Aorta (tissue), 5 donors: ENCODE results near the gene PTPRN2. TPM values are rescaled to one million over a fixed set of nuclear protein-coding genes. Genes with fewer than 3 reads are reported as not detected.
"Not testable (repeated sequence)": the region's sequence is repeated elsewhere in the genome, so short reads cannot be mapped to it uniquely, and the experiment has no call there.

ENCODE experiments used
- ATAC-seq: fragments of 200-7000 bp; cut with Tn5 transposase; one replicate; pipeline ENCODE4 v1.9.1; 2022; ENCODE audit warnings: moderate library complexity; ENCODE audit not compliant: low FRiP score
- DNase-seq, 2 donors: peaks; one replicate each; pipeline ENCODE4 v3.0.0-alpha.2; 2020
- H3K27ac ChIP-seq, 2 donors: one replicate each; pipeline ENCODE4 v1.5.1; 2013; ENCODE audit warnings: low read length in 2 of 2, mild to moderate bottlenecking in 2 of 2, moderate library complexity in 2 of 2, control low read depth in 1 of 2, inconsistent platforms in 1 of 2, low read depth in 1 of 2
- H3K27me3 ChIP-seq, 2 donors: one replicate each; pipeline ENCODE4 v1.6.1; 2013; ENCODE audit warnings: control low read depth in 1 of 2, low read length in 1 of 2, mild to moderate bottlenecking in 1 of 2, moderate library complexity in 1 of 2; ENCODE audit not compliant: insufficient read depth in 2 of 2, control insufficient read depth in 1 of 2
- H3K36me3 ChIP-seq, 2 donors: one replicate each; pipeline ENCODE4 v1.6.1; 2013; ENCODE audit warnings: control low read depth in 1 of 2, low read length in 1 of 2, mild to moderate bottlenecking in 1 of 2; ENCODE audit not compliant: insufficient read depth in 2 of 2, control insufficient read depth in 1 of 2
- H3K4me1 ChIP-seq, 2 donors: one replicate each; pipeline ENCODE4 v1.6.1; 2013; ENCODE audit warnings: low read length in 2 of 2, control low read depth in 1 of 2, mild to moderate bottlenecking in 1 of 2, moderate library complexity in 1 of 2; ENCODE audit not compliant: insufficient read depth in 2 of 2, control insufficient read depth in 1 of 2
- H3K4me3 ChIP-seq, 2 donors: one replicate each; pipeline ENCODE4 v1.5.1; 2013; ENCODE audit warnings: low read length in 2 of 2, control low read depth in 1 of 2, mild to moderate bottlenecking in 1 of 2
- H3K9me3 ChIP-seq: one replicate; pipeline ENCODE4 v1.6.1; 2013; ENCODE audit warnings: mild to moderate bottlenecking, low read length; ENCODE audit not compliant: control insufficient read depth
- WGBS, 2 donors: extraction: QIAGEN DNeasy Blood & Tissue Kit; methylation state at CpG; one replicate each; pipeline ENCODE4 v1.1.7; 2013; 5-methylcytosine and 5-hydroxymethylcytosine counted together
- intact Hi-C, 2 donors: fragments of 100-400 bp; cut with DNase I; formaldehyde crosslinking; loops; one replicate each; pipeline versions ENCODE4 v1.14.2 to v1.15.0; 2022
- polyA plus RNA-seq, 2 donors: library from polyadenylated mRNA; stranded (reverse); fragments of 200-250 nt; gene quantifications; one replicate each; pipeline ENCODE4 v1.2.3, GENCODE V29; 2013
- total RNA-seq, 2 donors: library from RNA; stranded (reverse); fragmentation: NEBNext Ultra II Directional; extraction: Animal tissue kit (Norgen Biotek cat#: 25700); gene quantifications; one replicate each; pipeline ENCODE4 v1.2.1, GENCODE V29; 2021
- donor health status: healthy with polysubstance abuse.
- donor health status: Bipolar disorder and iron deficiency.
- donor health status: DM: no; HTN: no; CAD: no.
- donor health status: DM: no; HTN: no; CAD: no.
- donor health status: DM: yes; HTN: yes; CAD: no.

PTPRN2 gene
- total and polyA plus RNA-seq, 4 donors: 0.67 to 3.3 (median 1.4) TPM

DNA sequence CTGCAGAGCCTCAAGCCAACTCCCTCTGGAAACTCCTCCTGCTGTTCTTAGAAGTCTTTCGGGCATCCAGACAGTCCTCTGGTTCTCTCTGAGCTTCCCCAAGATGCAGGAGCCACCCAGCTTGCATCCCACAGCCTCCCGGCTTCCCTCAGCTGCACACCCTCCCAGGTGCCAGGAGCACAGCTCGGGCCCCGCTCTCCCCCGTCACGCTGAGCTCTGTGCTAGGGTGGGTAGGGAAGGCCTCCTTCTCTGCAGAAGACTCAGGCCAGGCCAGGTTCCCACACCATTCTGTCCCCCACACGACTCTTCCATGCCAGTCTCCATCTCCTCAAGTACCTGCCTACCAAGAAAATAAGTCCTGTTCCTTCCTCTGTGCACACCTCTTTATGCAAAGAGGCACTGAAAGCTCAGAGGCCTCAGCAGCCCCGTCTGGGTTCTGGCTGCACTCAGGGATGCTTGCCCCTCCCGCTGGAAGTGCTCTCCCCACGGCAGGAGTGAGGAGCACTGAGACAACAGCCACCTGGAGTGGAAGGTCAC, 537.1 kb downstream of the PTPRN2 start:
- no peaks in the 10 kb centered on the region for H3K36me3 ChIP-seq
- H3K4me3 ChIP-seq: no peak overlapping the region
- no peaks in the 10 kb centered on the region for H3K4me1 ChIP-seq
- no peaks in the 10 kb centered on the region for H3K27me3 ChIP-seq
- ATAC-seq (no peak), DNase-seq (peak in 1 of 2 donors; percentile 42)
- intact Hi-C loops: no loop called here
- H3K27ac ChIP-seq: no peak overlapping the region
- WGBS, 2 donors: 50 to 62% methylated on average over 6 to 10 of the region's 10 CpGs
- H3K9me3 ChIP-seq: no peaks in the 10 kb centered on the region

DNA sequence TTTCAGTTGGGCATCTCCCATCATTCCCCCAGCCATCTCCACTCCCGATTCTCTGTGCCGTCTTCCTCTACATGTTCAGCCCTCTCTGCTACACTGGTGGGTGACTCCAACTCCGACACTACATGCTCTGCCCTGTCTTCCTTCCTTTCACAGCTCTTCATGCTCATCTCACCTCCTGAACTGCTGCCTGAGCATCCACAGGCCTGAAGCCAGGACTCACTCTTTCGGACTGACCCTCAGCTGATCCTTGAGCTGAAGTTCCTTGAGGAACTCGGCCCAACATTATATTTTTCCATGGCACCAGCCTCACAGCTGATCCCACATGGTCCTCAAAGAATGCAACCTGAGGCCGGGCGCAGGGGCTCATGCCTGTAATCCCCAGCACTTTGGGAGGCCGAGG, 538.4 kb downstream of the PTPRN2 start:
- WGBS, 2 donors: 87 to 89% methylated on average over 8 of the region's 8 CpGs
- Histone ChIP-seq H3K4me1 (no peaks in the 10 kb centered on the region), H3K9me3 (no peaks in the 10 kb centered on the region), H3K27me3 (no peaks in the 10 kb centered on the region), H3K36me3 (no peaks in the 10 kb centered on the region), H3K4me3 (no peak overlapping the region), H3K27ac (no peak overlapping the region)
- intact Hi-C loops: no loop called here
- ATAC-seq (no peak), DNase-seq (no peak)

GRCh38 chr7:158048569-158048968, 539.1 kb downstream of the PTPRN2 start:
- 72 to 86% methylated on average over 1 of the region's 1 CpG for WGBS, 2 donors
- Histone ChIP-seq H3K27me3 (no peaks in the 10 kb centered on the region), H3K4me1 (no peaks in the 10 kb centered on the region), H3K27ac (no peak overlapping the region), H3K36me3 (no peaks in the 10 kb centered on the region), H3K4me3 (no peak overlapping the region), H3K9me3 (no peaks in the 10 kb centered on the region)
- ATAC-seq: no peak
- DNase-seq: no peak
- intact Hi-C loops: no loop called here

DNA sequence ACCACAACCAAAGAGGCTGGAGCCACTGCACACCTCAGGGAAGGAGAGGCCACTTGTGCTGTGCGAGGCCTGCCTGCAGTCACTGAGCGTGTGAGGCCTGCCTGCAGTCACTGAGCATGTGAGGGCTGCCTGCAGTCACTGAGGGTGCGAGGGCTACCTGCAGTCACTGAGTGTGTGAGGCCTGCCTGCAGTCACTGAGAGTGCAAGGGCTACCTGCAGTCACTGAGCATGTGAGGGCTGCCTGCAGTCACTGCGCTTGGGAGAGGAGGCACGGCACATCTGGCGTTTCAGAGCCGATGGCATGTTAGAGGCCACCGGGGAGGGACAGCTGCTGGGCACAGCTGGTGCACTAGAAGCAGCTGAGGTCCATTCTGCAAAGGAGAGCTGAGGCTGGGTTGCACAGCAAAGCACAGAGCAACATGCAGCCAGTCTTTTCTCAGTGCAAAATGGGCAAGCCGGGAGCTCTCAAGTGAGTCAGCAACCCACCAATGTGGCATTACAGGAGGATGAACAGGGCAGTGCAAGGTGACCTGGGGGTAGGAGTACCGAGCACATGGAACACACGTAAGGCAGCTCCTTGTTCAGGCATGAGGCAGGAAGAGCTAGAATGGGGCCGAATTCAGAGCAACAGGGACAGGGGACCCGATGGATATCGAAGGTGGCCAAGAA, 540.1 kb downstream of the PTPRN2 start:
- Histone ChIP-seq H3K9me3 (no peaks in the 10 kb centered on the region), H3K4me1 (no peaks in the 10 kb centered on the region), H3K27ac (no peak overlapping the region), H3K36me3 (no peaks in the 10 kb centered on the region), H3K27me3 (no peaks in the 10 kb centered on the region), H3K4me3 (no peak overlapping the region)
- DNase-seq (peak in 1 of 2 donors; percentile 39), ATAC-seq (no peak)
- WGBS, 2 donors: 78 to 85% methylated on average over 14 of the region's 14 CpGs
- intact Hi-C loops: no loop called here

- ATAC-seq, intact Hi-C loops: not testable (repeated sequence)
Observed at GRCh38 chr7:158046246-158046645, 541.4 kb downstream of the PTPRN2 start.

GRCh38 chr7:158044482-158044823, 543.2 kb downstream of the PTPRN2 start:
- H3K36me3 ChIP-seq: no peaks in the 10 kb centered on the region
- H3K4me3 ChIP-seq: no peak overlapping the region
- H3K27ac ChIP-seq: no peak overlapping the region
- 55 to 60% methylated on average over 6 of the region's 6 CpGs for WGBS, 2 donors
- H3K27me3 ChIP-seq: no peaks in the 10 kb centered on the region
- ATAC-seq (no peak), DNase-seq (peak in 1 of 2 donors; percentile 15)
- intact Hi-C loops: no loop called here
- H3K4me1 ChIP-seq: no peaks in the 10 kb centered on the region
- peaks cover 2% of the 10 kb centered on the region for H3K9me3 ChIP-seq

More at GRCh38 chr7:158046246-158046645, 541.4 kb downstream of the PTPRN2 start:
- H3K9me3 ChIP-seq, H3K27me3 ChIP-seq, H3K27ac ChIP-seq, H3K4me1 ChIP-seq, H3K36me3 ChIP-seq, H3K4me3 ChIP-seq: not testable (repeated sequence)
- 82 to 84% methylated on average over 12 of the region's 12 CpGs for WGBS, 2 donors
- DNase-seq: peak in 1 of 2 donors; percentile 44

DNA sequence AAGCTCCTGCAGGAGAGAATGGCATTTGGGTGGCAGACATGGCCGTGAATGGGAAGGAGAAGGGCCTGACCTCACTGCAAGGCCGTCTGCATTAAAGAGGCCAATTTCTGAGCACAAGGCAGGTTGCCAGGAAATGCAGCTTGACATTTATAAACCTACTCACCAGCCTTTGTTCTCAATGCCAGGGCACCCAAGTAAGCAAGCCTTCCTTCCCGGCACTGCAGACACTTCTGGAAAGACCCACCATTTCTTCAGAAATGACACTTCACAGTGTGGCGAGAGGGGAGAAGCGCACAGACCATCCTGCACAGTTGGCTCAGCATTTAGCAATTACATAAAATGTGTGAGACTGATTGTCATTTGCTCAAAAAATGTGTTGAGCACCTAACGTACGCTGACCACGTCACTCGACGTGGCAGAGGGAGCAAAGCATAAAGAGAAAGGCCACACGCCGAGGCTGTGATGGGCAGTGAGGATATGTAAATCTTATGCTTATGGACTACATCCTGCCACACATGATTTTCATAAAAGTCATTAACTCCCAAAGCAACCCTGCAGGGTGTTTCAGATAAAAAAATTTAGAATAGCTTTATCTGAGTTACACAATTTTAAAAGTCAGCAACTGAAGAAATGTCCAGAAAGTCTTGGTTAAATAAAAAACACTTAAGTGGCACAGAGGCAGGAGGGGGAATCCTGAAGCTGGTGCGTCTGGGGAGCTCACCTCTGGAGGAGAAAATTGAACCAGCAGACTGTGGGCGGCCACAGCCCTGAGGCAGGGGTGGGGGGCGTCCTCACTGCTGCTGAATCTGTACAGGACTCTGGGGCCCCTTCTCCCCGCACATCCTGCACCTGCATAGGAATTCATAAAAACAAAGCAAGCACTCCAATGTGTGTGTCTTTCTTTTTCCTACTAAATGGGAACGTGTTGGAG, 543.8 kb downstream of the PTPRN2 start:
- Histone ChIP-seq H3K9me3 (peaks cover 4% of the 10 kb centered on the region), H3K4me1 (no peaks in the 10 kb centered on the region), H3K4me3 (no peak overlapping the region), H3K36me3 (no peaks in the 10 kb centered on the region), H3K27me3 (no peaks in the 10 kb centered on the region), H3K27ac (no peak overlapping the region)
- ATAC-seq (no peak), DNase-seq (peak in 1 of 2 donors; percentile 47)
- intact Hi-C loops: no loop called here
- WGBS, 2 donors: 55% methylated on average over 17 of the region's 17 CpGs

DNA sequence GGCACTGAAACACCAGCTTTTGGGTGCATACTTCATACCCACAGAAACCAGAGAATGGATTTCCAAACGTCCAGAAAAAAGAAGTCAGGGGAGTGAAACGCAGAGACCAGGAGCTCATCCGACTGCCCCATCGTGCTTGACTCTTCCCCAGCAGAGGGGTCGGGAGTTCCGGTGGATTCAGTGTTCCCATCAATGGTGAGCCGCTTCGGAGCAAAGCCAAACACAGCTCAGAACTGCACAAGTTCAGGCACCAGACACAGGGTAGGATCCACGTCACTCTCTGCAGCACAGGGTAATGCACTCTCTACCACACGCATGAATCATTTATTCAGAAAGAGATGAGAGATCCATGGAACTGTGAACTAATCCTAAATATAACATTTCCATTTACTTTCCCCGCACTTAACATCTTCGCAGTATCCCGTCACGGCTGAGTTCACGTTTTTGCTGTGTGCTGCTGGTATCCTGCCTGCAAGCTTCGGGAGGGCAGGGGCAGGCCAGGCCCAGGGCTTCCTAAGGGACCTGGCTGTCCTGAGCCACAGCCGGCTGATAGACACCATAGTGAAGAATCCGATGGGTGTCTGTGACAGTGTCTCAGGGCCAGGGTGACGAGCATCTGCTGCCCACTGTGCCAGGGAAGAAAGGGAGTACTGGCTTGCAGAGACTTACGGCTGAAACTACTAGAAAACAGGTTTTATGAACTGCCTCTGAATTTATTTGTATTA, 545.3 kb downstream of the PTPRN2 start:
- H3K9me3 ChIP-seq: peaks cover 4% of the 10 kb centered on the region
- DNase-seq (peak in 1 of 2 donors; percentile 51), ATAC-seq (no peak)
- H3K27me3 ChIP-seq: no peaks in the 10 kb centered on the region
- intact Hi-C loops: no loop called here
- H3K36me3 ChIP-seq: no peaks in the 10 kb centered on the region
- no peaks in the 10 kb centered on the region for H3K4me1 ChIP-seq
- H3K27ac ChIP-seq: no peak overlapping the region
- WGBS, 2 donors: 78 to 84% methylated on average over 20 of the region's 20 CpGs
- H3K4me3 ChIP-seq: no peak overlapping the region
